GM23248 (cell line): Measurements from ENCODE around the gene PROCA1. TPM values are rescaled to one million over a fixed set of nuclear protein-coding genes. Genes with fewer than 3 reads are reported as not detected.
"Not testable (repeated sequence)": the region's sequence is repeated elsewhere in the genome, so short reads cannot be mapped to it uniquely, and the experiment has no call there.

ENCODE experiments used
- DNase-seq: peaks from one replicate; pipeline ENCODE4 v3.0.0-alpha.2; 2015
- H2AFZ ChIP-seq: fragments of 200-600 bp; sonication (generic); 2 replicates; pipeline ENCODE4 v1.6.1; 2016; ENCODE audit warnings: antibody characterized with exemption
- H3F3A ChIP-seq: fragments of 200-600 bp; sonication (generic); 2 replicates; pipeline ENCODE4 v1.6.1; 2016; ENCODE audit warnings: mild to moderate bottlenecking, antibody characterized with exemption, mixed run types; ENCODE audit not compliant: insufficient read depth
- H3K27ac ChIP-seq: fragments of 200-600 bp; sonication (generic); 2 replicates; pipeline ENCODE4 v1.5.1; 2016; ENCODE audit warnings: mild to moderate bottlenecking
- H3K27me3 ChIP-seq: fragments of 200-600 bp; sonication (generic); replicated peaks from 2 replicates; pipeline ENCODE4 v1.6.1; 2016; ENCODE audit warnings: mild to moderate bottlenecking; ENCODE audit not compliant: insufficient read depth
- H3K36me3 ChIP-seq: fragments of 200-600 bp; sonication (generic); 2 replicates; pipeline ENCODE4 v1.6.1; 2016; ENCODE audit warnings: low read depth, mild to moderate bottlenecking
- H3K4me1 ChIP-seq: fragments of 200-600 bp; sonication (generic); 2 replicates; pipeline ENCODE4 v1.6.1; 2016; ENCODE audit warnings: mild to moderate bottlenecking; ENCODE audit not compliant: insufficient read depth
- H3K4me2 ChIP-seq: fragments of 200-600 bp; sonication (generic); one replicate; pipeline ENCODE4 v1.6.1; 2016; ENCODE audit warnings: mild to moderate bottlenecking; ENCODE audit not compliant: unreplicated experiment
- H3K4me3 ChIP-seq: fragments of 200-600 bp; sonication (generic); 2 replicates; pipeline ENCODE4 v1.5.1; 2016; ENCODE audit warnings: mild to moderate bottlenecking
- H3K79me2 ChIP-seq: fragments of 200-600 bp; sonication (generic); 2 replicates; pipeline ENCODE4 v1.6.1; 2016; ENCODE audit warnings: mild to moderate bottlenecking; ENCODE audit not compliant: insufficient read depth
- H3K9ac ChIP-seq: fragments of 200-600 bp; sonication (generic); 2 replicates; pipeline ENCODE4 v1.6.1; 2016; ENCODE audit warnings: mild to moderate bottlenecking
- H3K9me2 ChIP-seq: fragments of 200-600 bp; sonication (generic); 2 replicates; pipeline ENCODE4 v1.6.1; 2016; ENCODE audit warnings: mixed run types, mild to moderate bottlenecking, moderate library complexity; ENCODE audit not compliant: insufficient read depth
- H3K9me3 ChIP-seq: fragments of 200-600 bp; sonication (generic); one replicate; pipeline ENCODE4 v1.6.1; 2017; ENCODE audit warnings: low read depth
- H4K20me1 ChIP-seq: fragments of 200-600 bp; sonication (generic); 2 replicates; pipeline ENCODE4 v1.6.0; 2016; ENCODE audit not compliant: insufficient read depth
- EZH2 ChIP-seq: fragments of 200-600 bp; sonication (generic); IDR thresholded peaks from 2 replicates; pipeline ENCODE4 v1.6.1; 2018; ENCODE audit warnings: antibody characterized with exemption, mild to moderate bottlenecking; ENCODE audit not compliant: insufficient read depth, poor library complexity, severe bottlenecking
- EZH2phosphoT487 ChIP-seq: fragments of 200-600 bp; sonication (generic); IDR thresholded peaks from 2 replicates; pipeline ENCODE4 v1.6.1; 2018; ENCODE audit warnings: antibody characterized with exemption, moderate library complexity, mild to moderate bottlenecking, low read depth; ENCODE audit not compliant: insufficient read depth
- WGBS, 2 experiments: methylation state at CpG; one replicate each; pipeline ENCODE4 v1.1.6; 2015 to 2017; ENCODE audit warnings: low lambda C conversion rate in 2 of 2, low coverage in 1 of 2; ENCODE audit errors: missing lambda C conversion rate in 2 of 2; 5-methylcytosine and 5-hydroxymethylcytosine counted together
- in situ Hi-C: fragments of 300-500 bp; cut with MboI; formaldehyde crosslinking; loops from 2 replicates; pipeline ENCODE4 v1.15.0; 2020
- polyA plus RNA-seq: library from polyadenylated mRNA; unstranded; fragments of >200 nt; fragmentation: Nextera tagmentation; extraction: Ambion mirVana; gene quantifications from 2 replicates; pipeline ENCODE4 v1.2.1, GENCODE V29; 2016
- total RNA-seq: library from RNA; depleted of rRNA; stranded (reverse); fragments of >200 nt; shearing (Covaris generic); gene quantifications from 2 replicates; pipeline ENCODE4 v1.2.3, GENCODE V29; 2014

PROCA1 gene
- total and polyA plus RNA-seq, 2 experiments from 2014 or later: 0.41 to 0.65 TPM

- H3K36me3 ChIP-seq: no peaks in the 10 kb centered on the region
- H3K79me2 ChIP-seq: peaks cover 99% of the 10 kb centered on the region
- H3K4me3 ChIP-seq: peak overlapping the region; percentile 96
- peak overlapping the region; percentile 97 for H2AFZ ChIP-seq
- H3K9ac ChIP-seq: peak overlapping the region; percentile 98
- H3K4me2 ChIP-seq: peak overlapping the region; percentile 90
- no peaks in the 10 kb centered on the region; the same call in 1 of the 2 replicates for H4K20me1 ChIP-seq
- WGBS, 2 experiments: 1 to 2% methylated on average over 10 of the region's 10 CpGs
- no peak for DNase-seq
- H3K9me3 ChIP-seq: no peaks in the 10 kb centered on the region
- H3K9me2 ChIP-seq: no peaks in the 10 kb centered on the region
- H3K4me1 ChIP-seq: peaks cover 23% of the 10 kb centered on the region
- in situ Hi-C loops: no loop called here
- no peaks in the 10 kb centered on the region for H3K27me3 ChIP-seq
- peak overlapping the region; percentile 96 for H3K27ac ChIP-seq
- H3F3A ChIP-seq: 0 out of 2 replicates have a peak, but pooled peaks cover 4% of the 10 kb centered on the region
- no peak for TF ChIP-seq EZH2phosphoT487
- no peak for TF ChIP-seq EZH2
Observed at GRCh38 chr17:28662527-28662829, 49.2 kb downstream of the PROCA1 start.

- H3K4me3 ChIP-seq: peak within 1 kb of the TSS; percentile 96
- H3K4me1 ChIP-seq: peaks cover 23% of the 10 kb centered on the region
- H4K20me1 ChIP-seq: no peaks in the 10 kb centered on the region
- H3K27me3 ChIP-seq: no peaks in the 10 kb centered on the region
- no peaks in the 10 kb centered on the region for H3K9me2 ChIP-seq
- H3K9ac ChIP-seq: peak within 1 kb of the TSS; percentile 98
- in situ Hi-C loops: no loop called here
- DNase-seq: peak; percentile 96
- peaks cover 100% of the 10 kb centered on the region for H3K79me2 ChIP-seq
- H3K4me2 ChIP-seq: peak within 1 kb of the TSS; percentile 90
- WGBS, 2 experiments: 1% methylated on average over 63 to 65 of the region's 66 CpGs
- no peak for TF ChIP-seq EZH2phosphoT487
- no peak for TF ChIP-seq EZH2
- H2AFZ ChIP-seq: peak within 1 kb of the TSS; percentile 97
- H3K27ac ChIP-seq: peak within 1 kb of the TSS; percentile 96
- H3K9me3 ChIP-seq: no peaks in the 10 kb centered on the region
- H3K36me3 ChIP-seq: no peaks in the 10 kb centered on the region
- H3F3A ChIP-seq: 0 out of 2 replicates have a peak, but pooled peaks cover 4% of the 10 kb centered on the region
Observed at GRCh38 chr17:28661635-28662526, 49.8 kb downstream of the PROCA1 start, which contains the start of the genes SDF2 and SUPT6H. Gene SDF2 (minus strand): TSS chr17:28661906. CDS start chr17:28661876, 30 bp downstream. Gene SUPT6H (plus strand): TSS chr17:28662205. CDS start chr17:28673402, 11,197 bp downstream.

GRCh38 chr17:28659497-28659881 is 52.2 kb downstream of the PROCA1 start:
- H3K9ac ChIP-seq, H3K9me2 ChIP-seq, H4K20me1 ChIP-seq, DNase-seq, H3K27me3 ChIP-seq, H3F3A ChIP-seq, H3K4me2 ChIP-seq, H3K9me3 ChIP-seq, in situ Hi-C loops, H3K4me3 ChIP-seq, H3K36me3 ChIP-seq, H2AFZ ChIP-seq, H3K27ac ChIP-seq: not testable (repeated sequence)
- peaks cover 100% of the 10 kb centered on the region for H3K79me2 ChIP-seq
- 96% methylated on average over 10 to 23 of the region's 23 CpGs for WGBS, 2 experiments
- H3K4me1 ChIP-seq: peaks cover 23% of the 10 kb centered on the region

DNA sequence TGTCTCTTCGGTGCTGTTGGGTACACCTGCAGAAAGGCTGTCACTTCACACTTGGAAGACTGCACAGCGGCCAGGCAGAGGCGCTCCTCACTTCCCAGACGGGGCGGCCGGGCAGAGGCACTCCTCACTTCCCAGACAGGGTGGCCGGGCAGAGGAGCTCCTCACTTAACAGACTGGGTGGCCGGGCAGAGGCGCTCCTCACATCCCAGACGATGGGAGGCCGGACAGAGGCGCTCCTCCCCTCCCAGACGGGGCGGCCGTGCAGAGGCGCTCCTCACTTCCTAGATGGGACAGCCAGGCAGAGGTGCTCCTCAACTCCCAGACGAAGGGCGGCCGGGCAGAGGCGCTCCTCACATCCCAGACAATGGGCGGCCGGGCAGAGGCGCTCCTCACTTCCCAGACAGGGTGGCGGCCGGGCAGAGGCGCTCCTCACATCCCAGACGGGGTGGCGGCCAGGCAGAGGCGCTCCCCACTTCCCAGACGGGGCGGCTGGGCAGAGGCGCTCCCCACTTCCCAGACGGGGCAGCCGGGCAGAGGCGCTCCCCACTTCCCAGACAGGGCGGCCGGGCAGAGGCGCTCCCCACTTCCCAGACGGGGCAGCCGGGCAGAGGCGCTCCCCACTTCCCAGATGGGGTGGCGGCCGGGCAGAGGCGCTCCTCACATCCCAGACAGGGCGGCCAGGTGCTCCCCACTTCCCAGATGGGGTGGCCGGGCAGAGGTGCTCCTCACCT is 52.8 kb downstream of the PROCA1 start:
- H3K9me3 ChIP-seq, in situ Hi-C loops, H3F3A ChIP-seq, H3K27me3 ChIP-seq, H2AFZ ChIP-seq, DNase-seq, H3K4me3 ChIP-seq, H4K20me1 ChIP-seq, H3K27ac ChIP-seq, H3K4me2 ChIP-seq, H3K36me3 ChIP-seq, H3K9me2 ChIP-seq, H3K9ac ChIP-seq: not testable (repeated sequence)
- WGBS, 2 experiments: 95 to 96% methylated on average over 10 to 45 of the region's 46 CpGs
- Histone ChIP-seq H3K4me1 (peaks cover 17% of the 10 kb centered on the region), H3K79me2 (peaks cover 100% of the 10 kb centered on the region)

DNA sequence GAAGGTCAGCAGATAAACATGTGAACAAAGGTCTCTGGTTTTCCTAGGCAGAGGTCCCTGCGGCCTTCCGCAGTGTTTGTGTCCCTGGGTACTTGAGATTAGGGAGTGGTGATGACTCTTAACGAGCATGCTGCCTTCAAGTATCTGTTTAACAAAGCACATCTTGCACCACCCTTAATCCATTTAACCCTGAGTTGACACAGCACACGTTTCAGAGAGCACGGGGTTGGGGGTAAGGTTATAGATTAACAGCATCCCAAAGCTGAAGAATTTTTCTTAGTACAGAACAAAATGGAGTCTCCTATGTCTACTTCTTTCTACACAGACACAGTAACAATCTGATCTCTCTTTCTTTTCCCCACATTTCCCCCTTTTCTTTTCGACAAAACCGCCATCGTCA is 53.3 kb downstream of the PROCA1 start:
- DNase-seq, H3K4me3 ChIP-seq, in situ Hi-C loops, H3K9ac ChIP-seq, H3K27me3 ChIP-seq, H2AFZ ChIP-seq, H3K9me3 ChIP-seq, H3K36me3 ChIP-seq, H3K4me2 ChIP-seq, H3K27ac ChIP-seq, H4K20me1 ChIP-seq, H3F3A ChIP-seq, H3K9me2 ChIP-seq: not testable (repeated sequence)
- WGBS, 2 experiments: 88 to 91% methylated on average over 6 to 8 of the region's 8 CpGs
- Histone ChIP-seq H3K4me1 (peaks cover 13% of the 10 kb centered on the region), H3K79me2 (peaks cover 100% of the 10 kb centered on the region)
